HepG2 (cell line): Measurements from ENCODE around the gene ZNF770. TPM values are rescaled to one million over a fixed set of nuclear protein-coding genes. Genes with fewer than 3 reads are reported as not detected.

Source experiments
- MIXL1 ChIP-seq: IDR thresholded peaks from 2 replicates; pipeline ENCODE4 v1.6.1; 2016
- SMAD3 ChIP-seq: sonication (generic); formaldehyde crosslinking; IDR thresholded peaks from 2 replicates; pipeline ENCODE4 v1.4.0; 2020; ENCODE audit warnings: missing genetic modification reagents
- WIZ ChIP-seq: sonication (generic); formaldehyde crosslinking; IDR thresholded peaks from 2 replicates; pipeline ENCODE4 v1.5.1; 2020; ENCODE audit warnings: mild to moderate bottlenecking, missing genetic modification reagents
- ZNF335 ChIP-seq: sonication (generic); formaldehyde crosslinking; IDR thresholded peaks from 2 replicates; pipeline ENCODE4 v1.4.0; 2020; ENCODE audit warnings: missing genetic modification reagents
- ZNF549 ChIP-seq: sonication (generic); formaldehyde crosslinking; IDR thresholded peaks from 2 replicates; pipeline ENCODE4 v1.5.0; 2020; ENCODE audit warnings: missing genetic modification reagents
- ZNF839 ChIP-seq: sonication (generic); formaldehyde crosslinking; IDR thresholded peaks from 2 replicates; pipeline ENCODE4 v1.4.0; 2020; ENCODE audit warnings: missing genetic modification reagents, mild to moderate bottlenecking, borderline replicate concordance
- polyA plus RNA-seq, 8 experiments: library from polyadenylated mRNA; depleted of rRNA in 3 of 8; stranded (reverse) in 7 of 8; unstranded in 1 of 8; fragments of >200 nt; fragmentation: Illumina TruSeq in 4 of 8; extraction: Trizol in 4 of 8; gene quantifications; 2 replicates each; pipeline versions ENCODE4 v1.2.1 to v1.2.3, GENCODE V29; 2011 to 2016; ENCODE audit warnings: low read depth in 4 of 8, missing spikeins in 1 of 8, mixed read lengths in 1 of 8; ENCODE audit not compliant: insufficient read depth in 1 of 8
- total RNA-seq, 5 experiments: library from RNA; depleted of rRNA; stranded (reverse); fragments of >200 nt; fragmentation: Illumina TruSeq; extraction: Trizol; gene quantifications; 2 replicates each; pipeline ENCODE4 v1.2.3, GENCODE V29; 2016; ENCODE audit warnings: low read depth in 1 of 5
- TF ChIP-seq, protein P1 (sequence below): sonication (generic); formaldehyde crosslinking; IDR thresholded peaks from 2 replicates; pipeline ENCODE4 v1.5.0; 2020; ENCODE audit warnings: missing genetic modification reagents
- TF ChIP-seq, protein P2 (sequence below): sonication (generic); formaldehyde crosslinking; IDR thresholded peaks from 2 replicates; pipeline ENCODE4 v1.4.0; 2020; ENCODE audit warnings: mild to moderate bottlenecking, missing genetic modification reagents
- TF ChIP-seq, protein P3 (sequence below): sonication (generic); formaldehyde crosslinking; IDR thresholded peaks from 2 replicates; pipeline ENCODE4 v1.8.0; 2022; ENCODE audit warnings: missing genetic modification reagents, mild to moderate bottlenecking, borderline replicate concordance
- TF ChIP-seq, protein P4 (sequence below): IDR thresholded peaks from 2 replicates; pipeline ENCODE4 v1.6.1; 2016; ENCODE audit warnings: missing compliant biosample characterization, missing genetic modification reagents, borderline replicate concordance
- TF ChIP-seq, protein P5 (sequence below): sonication (generic); formaldehyde crosslinking; IDR thresholded peaks from 2 replicates; pipeline ENCODE4 v1.4.0; 2020; ENCODE audit warnings: mild to moderate bottlenecking, missing genetic modification reagents, borderline replicate concordance
- TF ChIP-seq, protein P6 (sequence below): sonication (generic); formaldehyde crosslinking; IDR thresholded peaks from 2 replicates; pipeline ENCODE4 v1.4.0; 2020; ENCODE audit warnings: missing genetic modification reagents

The ZNF770 gene
- total and polyA plus RNA-seq, 2 of the 13 experiments (the other 11 are each of a cell fraction or from before 2014, with no cell fraction given): 15.5 to 33.1 TPM

DNA sequence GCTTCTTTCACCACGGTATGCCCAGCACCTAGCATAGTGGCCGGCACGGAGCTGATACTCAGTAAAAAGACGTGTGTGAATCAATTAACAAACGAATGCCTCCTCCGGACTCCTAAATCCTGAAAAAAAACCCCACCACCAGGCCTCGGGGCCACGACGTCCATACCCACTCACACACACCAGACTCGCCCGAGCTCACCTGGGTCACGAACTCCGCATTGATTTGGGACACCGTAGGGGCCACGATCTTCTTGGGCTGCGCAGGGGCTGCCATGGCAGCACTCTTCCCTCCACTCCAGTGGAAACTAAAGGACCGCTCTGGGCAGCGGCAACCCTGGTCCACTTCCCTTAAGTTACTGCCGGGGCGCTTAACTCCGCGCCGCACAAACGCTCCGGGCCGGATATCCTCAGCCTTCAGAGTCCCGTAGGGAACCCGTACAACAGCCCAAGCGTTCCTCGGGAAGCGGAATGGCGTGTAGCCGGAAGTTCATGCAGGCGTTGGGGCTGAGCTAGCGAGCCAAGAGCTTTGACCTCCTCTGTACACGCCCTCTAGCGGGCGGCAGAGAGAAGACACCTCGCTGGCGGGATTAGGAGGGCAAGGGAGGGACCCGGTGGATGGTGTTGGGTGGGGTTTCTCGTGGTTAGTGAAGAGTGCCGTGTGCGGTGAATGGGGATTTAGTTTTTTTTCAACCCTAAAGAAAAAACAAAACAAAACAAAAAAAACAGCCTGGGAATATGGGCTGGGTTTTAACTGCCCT lies 18.6 kb downstream of the ZNF770 start, which contains the start of gene AQR (continued):
- TF ChIP-seq, protein P1, sequence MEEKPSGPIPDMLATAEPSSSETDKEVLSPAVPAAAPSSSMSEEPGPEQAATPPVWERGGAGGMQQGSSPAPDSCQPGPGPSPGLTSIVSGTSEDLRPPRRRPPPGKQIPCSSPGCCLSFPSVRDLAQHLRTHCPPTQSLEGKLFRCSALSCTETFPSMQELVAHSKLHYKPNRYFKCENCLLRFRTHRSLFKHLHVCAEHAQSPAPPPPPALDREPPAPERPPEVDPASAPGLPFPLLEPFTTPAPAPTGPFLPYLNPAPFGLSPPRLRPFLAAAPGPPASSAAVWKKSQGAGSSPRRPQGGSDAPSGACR: peak; percentile 87
- TF ChIP-seq, protein P2, sequence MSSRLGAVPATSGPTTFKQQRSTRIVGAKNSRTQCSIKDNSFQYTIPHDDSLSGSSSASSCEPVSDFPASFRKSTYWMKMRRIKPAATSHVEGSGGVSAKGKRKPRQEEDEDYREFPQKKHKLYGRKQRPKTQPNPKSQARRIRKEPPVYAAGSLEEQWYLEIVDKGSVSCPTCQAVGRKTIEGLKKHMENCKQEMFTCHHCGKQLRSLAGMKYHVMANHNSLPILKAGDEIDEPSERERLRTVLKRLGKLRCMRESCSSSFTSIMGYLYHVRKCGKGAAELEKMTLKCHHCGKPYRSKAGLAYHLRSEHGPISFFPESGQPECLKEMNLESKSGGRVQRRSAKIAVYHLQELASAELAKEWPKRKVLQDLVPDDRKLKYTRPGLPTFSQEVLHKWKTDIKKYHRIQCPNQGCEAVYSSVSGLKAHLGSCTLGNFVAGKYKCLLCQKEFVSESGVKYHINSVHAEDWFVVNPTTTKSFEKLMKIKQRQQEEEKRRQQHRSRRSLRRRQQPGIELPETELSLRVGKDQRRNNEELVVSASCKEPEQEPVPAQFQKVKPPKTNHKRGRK (CRISPR knock-in tag): no peak
- TF ChIP-seq, protein P3, sequence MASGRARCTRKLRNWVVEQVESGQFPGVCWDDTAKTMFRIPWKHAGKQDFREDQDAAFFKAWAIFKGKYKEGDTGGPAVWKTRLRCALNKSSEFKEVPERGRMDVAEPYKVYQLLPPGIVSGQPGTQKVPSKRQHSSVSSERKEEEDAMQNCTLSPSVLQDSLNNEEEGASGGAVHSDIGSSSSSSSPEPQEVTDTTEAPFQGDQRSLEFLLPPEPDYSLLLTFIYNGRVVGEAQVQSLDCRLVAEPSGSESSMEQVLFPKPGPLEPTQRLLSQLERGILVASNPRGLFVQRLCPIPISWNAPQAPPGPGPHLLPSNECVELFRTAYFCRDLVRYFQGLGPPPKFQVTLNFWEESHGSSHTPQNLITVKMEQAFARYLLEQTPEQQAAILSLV (CRISPR knock-in tag): no peak
- TF ChIP-seq ZNF335 (CRISPR knock-in tag) (peak; percentile 88), WIZ (CRISPR knock-in tag) (no peak), SMAD3 (CRISPR knock-in tag) (peak; percentile 94), ZNF839 (CRISPR knock-in tag) (no peak), ZNF549 (CRISPR knock-in tag) (no peak), MIXL1 (CRISPR knock-in tag) (peak; percentile 83)
- TF ChIP-seq, protein P4, sequence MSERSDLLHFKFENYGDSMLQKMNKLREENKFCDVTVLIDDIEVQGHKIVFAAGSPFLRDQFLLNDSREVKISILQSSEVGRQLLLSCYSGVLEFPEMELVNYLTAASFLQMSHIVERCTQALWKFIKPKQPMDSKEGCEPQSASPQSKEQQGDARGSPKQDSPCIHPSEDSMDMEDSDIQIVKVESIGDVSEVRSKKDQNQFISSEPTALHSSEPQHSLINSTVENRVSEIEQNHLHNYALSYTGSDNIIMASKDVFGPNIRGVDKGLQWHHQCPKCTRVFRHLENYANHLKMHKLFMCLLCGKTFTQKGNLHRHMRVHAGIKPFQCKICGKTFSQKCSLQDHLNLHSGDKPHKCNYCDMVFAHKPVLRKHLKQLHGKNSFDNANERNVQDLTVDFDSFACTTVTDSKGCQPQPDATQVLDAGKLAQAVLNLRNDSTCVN (CRISPR knock-in tag): 0 out of 2 replicates have a peak, but pooled peaks have one; percentile 61
- TF ChIP-seq, protein P5, sequence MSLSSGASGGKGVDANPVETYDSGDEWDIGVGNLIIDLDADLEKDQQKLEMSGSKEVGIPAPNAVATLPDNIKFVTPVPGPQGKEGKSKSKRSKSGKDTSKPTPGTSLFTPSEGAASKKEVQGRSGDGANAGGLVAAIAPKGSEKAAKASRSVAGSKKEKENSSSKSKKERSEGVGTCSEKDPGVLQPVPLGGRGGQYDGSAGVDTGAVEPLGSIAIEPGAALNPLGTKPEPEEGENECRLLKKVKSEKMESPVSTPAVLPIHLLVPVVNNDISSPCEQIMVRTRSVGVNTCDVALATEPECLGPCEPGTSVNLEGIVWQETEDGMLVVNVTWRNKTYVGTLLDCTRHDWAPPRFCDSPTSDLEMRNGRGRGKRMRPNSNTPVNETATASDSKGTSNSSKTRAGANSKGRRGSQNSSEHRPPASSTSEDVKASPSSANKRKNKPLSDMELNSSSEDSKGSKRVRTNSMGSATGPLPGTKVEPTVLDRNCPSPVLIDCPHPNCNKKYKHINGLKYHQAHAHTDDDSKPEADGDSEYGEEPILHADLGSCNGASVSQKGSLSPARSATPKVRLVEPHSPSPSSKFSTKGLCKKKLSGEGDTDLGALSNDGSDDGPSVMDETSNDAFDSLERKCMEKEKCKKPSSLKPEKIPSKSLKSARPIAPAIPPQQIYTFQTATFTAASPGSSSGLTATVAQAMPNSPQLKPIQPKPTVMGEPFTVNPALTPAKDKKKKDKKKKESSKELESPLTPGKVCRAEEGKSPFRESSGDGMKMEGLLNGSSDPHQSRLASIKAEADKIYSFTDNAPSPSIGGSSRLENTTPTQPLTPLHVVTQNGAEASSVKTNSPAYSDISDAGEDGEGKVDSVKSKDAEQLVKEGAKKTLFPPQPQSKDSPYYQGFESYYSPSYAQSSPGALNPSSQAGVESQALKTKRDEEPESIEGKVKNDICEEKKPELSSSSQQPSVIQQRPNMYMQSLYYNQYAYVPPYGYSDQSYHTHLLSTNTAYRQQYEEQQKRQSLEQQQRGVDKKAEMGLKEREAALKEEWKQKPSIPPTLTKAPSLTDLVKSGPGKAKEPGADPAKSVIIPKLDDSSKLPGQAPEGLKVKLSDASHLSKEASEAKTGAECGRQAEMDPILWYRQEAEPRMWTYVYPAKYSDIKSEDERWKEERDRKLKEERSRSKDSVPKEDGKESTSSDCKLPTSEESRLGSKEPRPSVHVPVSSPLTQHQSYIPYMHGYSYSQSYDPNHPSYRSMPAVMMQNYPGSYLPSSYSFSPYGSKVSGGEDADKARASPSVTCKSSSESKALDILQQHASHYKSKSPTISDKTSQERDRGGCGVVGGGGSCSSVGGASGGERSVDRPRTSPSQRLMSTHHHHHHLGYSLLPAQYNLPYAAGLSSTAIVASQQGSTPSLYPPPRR: peak; percentile 51; the same call in 1 of the 2 replicates
- TF ChIP-seq, protein P6, sequence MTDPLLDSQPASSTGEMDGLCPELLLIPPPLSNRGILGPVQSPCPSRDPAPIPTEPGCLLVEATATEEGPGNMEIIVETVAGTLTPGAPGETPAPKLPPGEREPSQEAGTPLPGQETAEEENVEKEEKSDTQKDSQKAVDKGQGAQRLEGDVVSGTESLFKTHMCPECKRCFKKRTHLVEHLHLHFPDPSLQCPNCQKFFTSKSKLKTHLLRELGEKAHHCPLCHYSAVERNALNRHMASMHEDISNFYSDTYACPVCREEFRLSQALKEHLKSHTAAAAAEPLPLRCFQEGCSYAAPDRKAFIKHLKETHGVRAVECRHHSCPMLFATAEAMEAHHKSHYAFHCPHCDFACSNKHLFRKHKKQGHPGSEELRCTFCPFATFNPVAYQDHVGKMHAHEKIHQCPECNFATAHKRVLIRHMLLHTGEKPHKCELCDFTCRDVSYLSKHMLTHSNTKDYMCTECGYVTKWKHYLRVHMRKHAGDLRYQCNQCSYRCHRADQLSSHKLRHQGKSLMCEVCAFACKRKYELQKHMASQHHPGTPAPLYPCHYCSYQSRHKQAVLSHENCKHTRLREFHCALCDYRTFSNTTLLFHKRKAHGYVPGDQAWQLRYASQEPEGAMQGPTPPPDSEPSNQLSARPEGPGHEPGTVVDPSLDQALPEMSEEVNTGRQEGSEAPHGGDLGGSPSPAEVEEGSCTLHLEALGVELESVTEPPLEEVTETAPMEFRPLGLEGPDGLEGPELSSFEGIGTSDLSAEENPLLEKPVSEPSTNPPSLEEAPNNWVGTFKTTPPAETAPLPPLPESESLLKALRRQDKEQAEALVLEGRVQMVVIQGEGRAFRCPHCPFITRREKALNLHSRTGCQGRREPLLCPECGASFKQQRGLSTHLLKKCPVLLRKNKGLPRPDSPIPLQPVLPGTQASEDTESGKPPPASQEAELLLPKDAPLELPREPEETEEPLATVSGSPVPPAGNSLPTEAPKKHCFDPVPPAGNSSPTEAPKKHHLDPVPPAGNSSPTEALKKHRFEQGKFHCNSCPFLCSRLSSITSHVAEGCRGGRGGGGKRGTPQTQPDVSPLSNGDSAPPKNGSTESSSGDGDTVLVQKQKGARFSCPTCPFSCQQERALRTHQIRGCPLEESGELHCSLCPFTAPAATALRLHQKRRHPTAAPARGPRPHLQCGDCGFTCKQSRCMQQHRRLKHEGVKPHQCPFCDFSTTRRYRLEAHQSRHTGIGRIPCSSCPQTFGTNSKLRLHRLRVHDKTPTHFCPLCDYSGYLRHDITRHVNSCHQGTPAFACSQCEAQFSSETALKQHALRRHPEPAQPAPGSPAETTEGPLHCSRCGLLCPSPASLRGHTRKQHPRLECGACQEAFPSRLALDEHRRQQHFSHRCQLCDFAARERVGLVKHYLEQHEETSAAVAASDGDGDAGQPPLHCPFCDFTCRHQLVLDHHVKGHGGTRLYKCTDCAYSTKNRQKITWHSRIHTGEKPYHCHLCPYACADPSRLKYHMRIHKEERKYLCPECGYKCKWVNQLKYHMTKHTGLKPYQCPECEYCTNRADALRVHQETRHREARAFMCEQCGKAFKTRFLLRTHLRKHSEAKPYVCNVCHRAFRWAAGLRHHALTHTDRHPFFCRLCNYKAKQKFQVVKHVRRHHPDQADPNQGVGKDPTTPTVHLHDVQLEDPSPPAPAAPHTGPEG (CRISPR knock-in tag): peak; percentile 80; the same call in 1 of the 2 replicates
